ENCODE measurements around the gene CXXC5. TPM values are rescaled to one million over a fixed set of nuclear protein-coding genes. Genes with fewer than 3 reads are reported as not detected.
"Not testable (repeated sequence)": the region's sequence is repeated elsewhere in the genome, so short reads cannot be mapped to it uniquely, and the experiment has no call there.

The CXXC5 gene
- total RNA-seq, 2 experiments from 2014 or later, result 26.7 to 113 TPM

DNA sequence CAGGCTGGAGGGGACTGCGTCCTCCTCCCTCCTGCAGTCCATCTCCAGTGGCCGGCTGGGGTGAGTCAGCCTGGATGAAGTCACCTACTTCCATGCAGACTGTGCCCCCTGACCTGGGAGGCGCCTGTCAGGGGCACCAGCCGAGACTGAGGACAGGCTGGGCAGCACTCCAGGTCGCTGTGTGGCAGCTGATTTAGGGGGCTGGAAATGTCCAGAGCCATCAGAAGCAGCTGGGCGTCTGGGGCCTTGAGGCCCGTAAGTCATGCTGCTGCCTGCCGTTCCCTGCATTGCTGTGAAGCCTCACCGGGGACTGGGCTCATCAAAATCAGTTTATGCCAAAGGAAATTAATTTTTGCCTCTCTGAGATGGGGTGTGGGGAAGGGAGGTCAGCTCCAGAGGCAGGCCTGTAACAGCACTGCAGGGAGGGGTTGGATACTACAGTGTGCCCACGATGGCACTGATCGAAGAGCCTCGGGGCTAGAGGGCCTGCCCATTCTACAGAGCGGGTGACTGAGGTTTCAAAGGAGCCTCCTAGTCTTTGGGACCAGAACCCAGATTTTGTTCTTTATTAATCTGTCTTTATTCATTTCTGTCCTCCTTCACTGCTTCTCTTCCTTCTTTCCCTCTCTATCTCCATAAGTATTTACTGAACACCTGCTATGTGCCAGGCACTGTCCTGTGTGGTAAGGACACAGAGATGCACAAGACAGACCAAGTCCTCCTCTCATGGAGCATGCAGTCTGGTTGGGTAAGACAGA, 77.1 kb downstream of the CXXC5 start:
- no peaks in the 10 kb centered on the region for H3K4me1 ChIP-seq (ENCODE audit: insufficient read depth, low read length, poor library complexity, severe bottlenecking)
- no peaks in the 10 kb centered on the region for H3K36me3 ChIP-seq (ENCODE audit: insufficient read depth, low read length)
- no peaks in the 10 kb centered on the region for H3K9me3 ChIP-seq (ENCODE audit: low read length)
- intact Hi-C loops (cut with micrococcal nuclease; ENCODE audit: unreplicated experiment), result no loop called here
- CTCF ChIA-PET (ENCODE audit: unreplicated experiment), result no interaction called here
- H3K79me2 ChIP-seq (ENCODE audit: insufficient read depth, low read depth, low read length), result no peaks in the 10 kb centered on the region
- POLR2A ChIA-PET, result no interaction called here
- DNase-seq (ENCODE audit: low spot score), result no peak
- no peaks in the 10 kb centered on the region for H3K9me2 ChIP-seq (ENCODE audit: insufficient read depth, low read length)
- TF ChIP-seq CTCF (conservative IDR thresholded peaks at IDR 0.05; ENCODE audit: low read length) (no peak), EZH2phosphoT487 (IDR thresholded peaks at IDR 0.05; ENCODE audit: borderline replicate concordance, low read depth, low read length) (no peak)
- no peak overlapping the region for H3K4me2 ChIP-seq (ENCODE audit: low read length)
- no peak overlapping the region for H2AFZ ChIP-seq (ENCODE audit: low read length)
- H3K27ac ChIP-seq (ENCODE audit: low read depth, low read length, poor library complexity, severe bottlenecking), result no peak overlapping the region
- H3K4me3 ChIP-seq (ENCODE audit: low read depth, low read length, poor library complexity, severe bottlenecking), result no peak overlapping the region
- no TSS peak for BruUV-seq (replicated peaks)
- no peaks in the 10 kb centered on the region for H4K20me1 ChIP-seq (ENCODE audit: insufficient read depth, low read length)

GRCh38 chr5:139726248-139726647, 78.1 kb downstream of the CXXC5 start:
- Histone ChIP-seq H3K27ac (ENCODE audit: low read depth, low read length, poor library complexity, severe bottlenecking) (no peak overlapping the region), H3K9me3 (ENCODE audit: low read length) (no peaks in the 10 kb centered on the region), H3K79me2 (ENCODE audit: insufficient read depth, low read depth, low read length) (no peaks in the 10 kb centered on the region), H3K36me3 (ENCODE audit: insufficient read depth, low read length) (no peaks in the 10 kb centered on the region), H3K4me3 (ENCODE audit: low read depth, low read length, poor library complexity, severe bottlenecking) (no peak overlapping the region), H2AFZ (ENCODE audit: low read length) (no peak overlapping the region), H3K9me2 (ENCODE audit: insufficient read depth, low read length) (no peaks in the 10 kb centered on the region), H3K4me1 (ENCODE audit: insufficient read depth, low read length, poor library complexity, severe bottlenecking) (no peaks in the 10 kb centered on the region), H3K4me2 (ENCODE audit: low read length) (no peak overlapping the region), H4K20me1 (ENCODE audit: insufficient read depth, low read length) (no peaks in the 10 kb centered on the region)
- TF ChIP-seq CTCF (conservative IDR thresholded peaks at IDR 0.05; ENCODE audit: low read length) (no peak), EZH2phosphoT487 (IDR thresholded peaks at IDR 0.05; ENCODE audit: borderline replicate concordance, low read depth, low read length) (no peak)
- CTCF ChIA-PET (ENCODE audit: unreplicated experiment), result no interaction called here
- no TSS peak for BruUV-seq (replicated peaks)
- POLR2A ChIA-PET, result no interaction called here
- intact Hi-C loops (cut with micrococcal nuclease; ENCODE audit: unreplicated experiment), result no loop called here
- no peak for DNase-seq (ENCODE audit: low spot score)

DNA sequence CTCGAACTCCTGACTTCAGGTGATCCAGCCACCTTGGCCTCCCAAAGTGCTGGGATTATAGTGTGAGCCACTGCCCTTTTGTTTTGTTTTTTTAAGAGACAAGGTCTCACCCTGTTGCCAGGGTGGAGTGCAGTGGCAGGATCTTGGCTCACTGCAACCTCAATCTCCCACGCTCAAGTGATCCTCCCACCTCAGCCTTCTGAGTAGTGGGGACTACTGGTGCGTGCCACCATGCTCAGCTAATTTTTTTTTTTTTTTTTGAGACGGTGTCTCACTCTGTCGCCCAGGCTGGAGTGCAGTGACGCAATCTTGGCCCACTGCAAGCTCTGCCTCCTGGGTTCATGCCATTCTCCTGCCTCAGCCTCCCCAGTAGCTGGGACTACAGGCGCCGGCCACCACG, 79.5 kb downstream of the CXXC5 start:
- H3K4me1 ChIP-seq (ENCODE audit: insufficient read depth, low read length, poor library complexity, severe bottlenecking); DNase-seq (ENCODE audit: low spot score); H3K4me2 ChIP-seq (ENCODE audit: low read length); intact Hi-C loops (cut with micrococcal nuclease; ENCODE audit: unreplicated experiment); H3K27ac ChIP-seq (ENCODE audit: low read depth, low read length, poor library complexity, severe bottlenecking); H3K79me2 ChIP-seq (ENCODE audit: insufficient read depth, low read depth, low read length); H2AFZ ChIP-seq (ENCODE audit: low read length); H3K36me3 ChIP-seq (ENCODE audit: insufficient read depth, low read length); H3K9me2 ChIP-seq (ENCODE audit: insufficient read depth, low read length); H4K20me1 ChIP-seq (ENCODE audit: insufficient read depth, low read length); BruUV-seq (replicated peaks); CTCF ChIA-PET (ENCODE audit: unreplicated experiment); H3K4me3 ChIP-seq (ENCODE audit: low read depth, low read length, poor library complexity, severe bottlenecking); H3K9me3 ChIP-seq (ENCODE audit: low read length): not testable (repeated sequence)
- POLR2A ChIA-PET, result interaction anchor here (0.7 kb wide), 1 partner anchor 100 kb away, joined by 3 read pairs; no protein-coding TSS in a partner anchor
